Naive thymus-derived CD8-positive, alpha-beta T cell (primary cell): ENCODE results near the gene CDCA5. TPM values are rescaled to one million over a fixed set of nuclear protein-coding genes. Genes with fewer than 3 reads are reported as not detected.

Experiments
- ATAC-seq, 2 donors: fragments of 150-1000 bp; cut with Tn5 transposase in 1 of 2; sonication (Bioruptor Pico), chemical (Tn5 transposase) in 1 of 2; 1 replicate in 1 of 2; 2 replicates in 1 of 2; pipeline ENCODE4 v1.10.0; 2021; ENCODE audit warnings: mild to moderate bottlenecking in 2 of 2, moderate library complexity in 2 of 2
- POLR2A ChIA-PET: fragments of 350-600 bp; sonication (Branson Sonifier 250); formaldehyde crosslinking; loops from one replicate; lab custom pipeline; 2021; ENCODE audit warnings: antibody characterized with exemption; lab: Charles Lee
- DNase-seq, 10 donors: peaks; one replicate each; pipeline versions ENCODE4 v3.0.0 to v3.0.0-alpha.2; 2020 to 2022
- H3K27ac Mint-ChIP-seq, 10 donors: one replicate each; pipeline ENCODE4 v1.8.0; 2020 to 2022; ENCODE audit warnings: mild to moderate bottlenecking in 10 of 10, mixed read lengths in 10 of 10, moderate library complexity in 4 of 10, inconsistent platforms in 1 of 10
- H3K27me3 Mint-ChIP-seq, 5 donors: one replicate each; pipeline ENCODE4 v1.8.0; 2021 to 2022; ENCODE audit warnings: mixed read lengths in 5 of 5
- H3K36me3 Mint-ChIP-seq, 3 donors: one replicate each; pipeline ENCODE4 v1.8.0; 2020 to 2022; ENCODE audit warnings: mixed read lengths in 3 of 3, mild to moderate bottlenecking in 2 of 3, inconsistent platforms in 1 of 3
- H3K4me1 Mint-ChIP-seq, 4 donors: one replicate each; pipeline ENCODE4 v1.8.0; 2021 to 2022; ENCODE audit warnings: mixed read lengths in 4 of 4
- H3K4me3 Mint-ChIP-seq, 10 donors: one replicate each; pipeline ENCODE4 v1.8.0; 2020 to 2022; ENCODE audit warnings: mild to moderate bottlenecking in 10 of 10, mixed read lengths in 10 of 10, moderate library complexity in 6 of 10, inconsistent platforms in 1 of 10
- H3K9me3 Mint-ChIP-seq, 9 donors: one replicate each; pipeline ENCODE4 v1.8.0; 2020 to 2022; ENCODE audit warnings: mixed read lengths in 9 of 9, mild to moderate bottlenecking in 3 of 9, inconsistent platforms in 1 of 9, moderate library complexity in 1 of 9
- polyA plus RNA-seq, 3 donors: library from polyadenylated mRNA; unstranded; fragments of 300-500 nt; fragmentation: Illumina TruSeq; gene quantifications; one replicate each; pipeline ENCODE4 v1.2.3, GENCODE V29; 2021
- total RNA-seq, 8 experiments: library from RNA in 2 of 8; stranded (reverse) in 2 of 8; gene quantifications; one replicate each; pipeline ENCODE4 v1.2.3 and lab custom pipeline; 2021 to 2026

CDCA5 gene
- total and polyA plus RNA-seq, 5 experiments from 2014 or later, result 0.22 to 1.0 (median 0.60) TPM

DNA sequence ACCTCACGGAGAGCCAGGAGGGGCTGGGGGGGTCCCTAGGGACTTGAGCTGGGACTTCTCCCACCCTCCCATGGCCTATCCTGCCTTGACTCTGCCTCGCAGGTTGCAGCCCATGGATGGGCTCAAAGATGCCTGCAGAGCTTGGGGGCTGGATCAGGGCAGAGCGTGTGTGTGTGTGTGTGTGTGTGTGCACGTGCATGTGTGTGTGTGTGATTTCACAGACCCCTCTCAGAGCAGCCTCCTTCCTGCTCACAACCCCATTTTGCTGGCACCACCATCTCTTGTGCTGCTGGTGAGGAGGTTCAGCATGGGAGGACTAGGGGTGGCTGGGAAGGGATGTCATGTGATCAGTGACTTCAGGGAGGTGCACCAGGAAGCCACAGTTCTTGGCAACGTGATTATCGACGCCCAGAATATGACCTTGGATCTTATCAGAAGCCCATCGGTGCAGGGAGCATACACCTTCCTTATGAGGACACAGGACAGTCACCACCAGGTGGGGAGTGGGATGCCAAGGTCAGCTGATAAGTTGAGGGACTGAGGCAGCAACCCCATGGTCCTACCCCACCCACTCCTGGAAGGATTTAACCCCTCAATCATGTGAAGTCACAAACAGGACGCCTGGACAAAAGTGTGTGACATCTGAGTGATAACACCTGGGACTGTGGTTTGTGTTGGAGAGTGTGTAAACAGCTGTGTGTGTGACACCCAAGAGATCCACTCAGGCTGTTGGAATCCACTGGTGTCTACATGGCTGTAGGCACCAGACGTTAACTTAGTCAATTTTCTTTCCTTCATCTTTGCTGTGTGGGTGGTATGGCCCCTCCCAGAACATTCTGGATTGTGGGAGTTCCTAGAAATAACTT lies 23.6 kb downstream of the CDCA5 start:
- Mint-ChIP-seq H3K36me3 (no peaks in the 10 kb centered on the region), H3K27ac (no peak overlapping the region), H3K9me3 (no peaks in the 10 kb centered on the region), H3K4me3 (no peak overlapping the region), H3K27me3 (no peaks in the 10 kb centered on the region), H3K4me1 (peaks cover 0 to 4% (median 1%) of the 10 kb centered on the region in 4 donors)
- no peak for ATAC-seq
- no peak for DNase-seq
- POLR2A ChIA-PET, result interaction anchor here (1.0 kb wide), 1 partner anchor 12 kb away, joined by 3 read pairs; no protein-coding TSS in a partner anchor

GRCh38 chr11:65059523-65059922 lies 24.3 kb downstream of the CDCA5 start:
- DNase-seq (no peak), ATAC-seq (no peak)
- H3K27ac Mint-ChIP-seq, result no peak overlapping the region
- peaks cover 0 to 5% (median 2%) of the 10 kb centered on the region in 4 donors for H3K4me1 Mint-ChIP-seq
- H3K4me3 Mint-ChIP-seq, result no peak overlapping the region
- no peaks in the 10 kb centered on the region for H3K27me3 Mint-ChIP-seq
- POLR2A ChIA-PET, result interaction anchor here (1.0 kb wide), 1 partner anchor 12 kb away, joined by 3 read pairs; no protein-coding TSS in a partner anchor
- no peaks in the 10 kb centered on the region for H3K9me3 Mint-ChIP-seq
- H3K36me3 Mint-ChIP-seq, result no peaks in the 10 kb centered on the region

DNA sequence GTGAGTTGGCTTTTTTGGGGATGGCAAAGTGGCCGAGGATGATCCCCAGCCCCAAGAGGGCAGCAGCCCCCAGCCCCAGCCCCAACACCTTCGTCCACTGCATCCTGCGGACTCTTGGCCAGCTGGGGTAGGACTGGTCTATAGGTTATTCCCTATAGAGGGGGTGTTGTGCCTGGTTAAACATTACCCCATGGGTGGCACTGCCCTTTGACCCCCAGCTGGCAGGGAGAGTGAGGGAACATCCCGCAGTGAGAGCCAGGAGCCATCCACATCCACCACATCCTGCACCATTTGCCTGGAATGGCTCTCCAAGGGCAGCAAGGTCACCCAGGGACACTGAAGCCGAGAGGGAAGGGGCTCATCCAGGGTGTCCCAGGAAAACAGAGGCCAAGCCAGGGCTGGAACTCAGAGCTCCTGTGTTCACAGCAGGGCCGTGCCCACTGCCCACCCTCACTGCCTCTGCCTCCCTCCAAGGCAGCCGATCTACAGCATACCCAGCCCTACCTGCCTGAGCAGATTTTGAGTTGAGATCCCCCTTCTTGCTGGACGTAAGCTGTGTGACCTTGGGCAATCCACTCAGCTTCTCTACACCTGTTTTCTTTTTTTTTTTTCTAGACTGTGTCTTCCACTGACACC lies 25.3 kb downstream of the CDCA5 start, which contains the start of gene NAALADL1:
Gene NAALADL1 (minus strand): TSS at position 135 of the 636 bp plus-strand sequence. CDS start 32 bp downstream, at position 103.
- Mint-ChIP-seq H3K27ac (peak within 1 kb of the TSS in 1 of 10 donors; percentile 56), H3K27me3 (no peaks in the 10 kb centered on the region), H3K9me3 (no peaks in the 10 kb centered on the region), H3K4me3 (no peak within 1 kb of the TSS), H3K4me1 (peaks cover 8 to 15% (median 11%) of the 10 kb centered on the region in 4 donors), H3K36me3 (no peaks in the 10 kb centered on the region)
- POLR2A ChIA-PET, result interaction anchor here (0.6 kb wide), 1 partner anchor 20 kb away, joined by 3 read pairs; no protein-coding TSS in a partner anchor
- ATAC-seq (no peak), DNase-seq (no peak)

GRCh38 chr11:65058012-65058411 lies 25.8 kb downstream of the CDCA5 start:
- DNase-seq, result no peak
- POLR2A ChIA-PET, result interaction anchor here (0.6 kb wide), 1 partner anchor 19 kb away, joined by 3 read pairs; no protein-coding TSS in a partner anchor
- Mint-ChIP-seq H3K9me3 (no peaks in the 10 kb centered on the region), H3K36me3 (no peaks in the 10 kb centered on the region), H3K27ac (no peak overlapping the region), H3K4me3 (no peak overlapping the region), H3K4me1 (peaks cover 9 to 20% (median 14%) of the 10 kb centered on the region in 4 donors), H3K27me3 (no peaks in the 10 kb centered on the region)
- ATAC-seq, result no peak

DNA sequence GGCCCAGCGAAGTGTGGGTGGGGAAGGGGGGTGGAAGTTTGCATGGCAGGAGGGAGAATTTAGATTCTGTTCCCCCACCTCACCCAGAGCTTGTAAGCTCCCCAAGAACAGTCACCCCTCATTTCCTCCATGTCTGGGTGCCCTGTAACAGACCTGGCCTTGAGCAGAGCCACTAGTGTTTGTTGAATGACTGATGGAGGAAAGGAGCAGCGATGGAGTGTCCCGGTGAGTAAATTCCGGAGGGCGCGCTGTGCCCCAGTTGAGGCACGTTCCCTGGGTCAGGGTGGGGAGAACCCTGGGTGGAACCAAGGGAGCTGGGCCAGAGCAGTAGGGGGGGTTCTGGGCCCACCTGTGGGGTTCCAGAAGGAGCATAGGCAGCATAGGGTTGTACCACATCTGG lies 26.3 kb downstream of the CDCA5 start:
- DNase-seq (no peak), ATAC-seq (no peak)
- POLR2A ChIA-PET, result interaction anchor here (0.6 kb wide), 1 partner anchor 19 kb away, joined by 3 read pairs; no protein-coding TSS in a partner anchor
- Mint-ChIP-seq H3K27me3 (no peaks in the 10 kb centered on the region), H3K4me3 (no peak overlapping the region), H3K4me1 (peaks cover 11 to 20% (median 17%) of the 10 kb centered on the region in 4 donors), H3K36me3 (no peaks in the 10 kb centered on the region), H3K27ac (peak overlapping the region in 1 of 10 donors; percentile 56), H3K9me3 (no peaks in the 10 kb centered on the region)

- H3K27me3 Mint-ChIP-seq, result no peaks in the 10 kb centered on the region
- H3K4me1 Mint-ChIP-seq, result peaks cover 11 to 20% (median 16%) of the 10 kb centered on the region in 4 donors
- no peak overlapping the region for H3K4me3 Mint-ChIP-seq
- POLR2A ChIA-PET, result no interaction called here
- H3K36me3 Mint-ChIP-seq, result no peaks in the 10 kb centered on the region
- H3K27ac Mint-ChIP-seq, result no peak overlapping the region
- DNase-seq, result no peak
- H3K9me3 Mint-ChIP-seq, result no peaks in the 10 kb centered on the region
- ATAC-seq, result no peak
Measured at GRCh38 chr11:65056999-65057398, 26.8 kb downstream of the CDCA5 start.

GRCh38 chr11:65055538-65055937 lies 28.3 kb downstream of the CDCA5 start:
- H3K4me3 Mint-ChIP-seq, result no peak overlapping the region
- POLR2A ChIA-PET, result interaction anchor here (0.6 to 0.9 kb wide), 3 partner anchors 16 to 994 kb away, joined by 3 to 4 read pairs (median 3); partner anchors contain the start of gene ARL2
- DNase-seq (no peak), ATAC-seq (no peak)
- H3K4me1 Mint-ChIP-seq, result peaks cover 11 to 20% (median 14%) of the 10 kb centered on the region in 4 donors
- peak overlapping the region in 2 of 10 donors; percentile 15 to 22 for H3K27ac Mint-ChIP-seq
- no peaks in the 10 kb centered on the region for H3K36me3 Mint-ChIP-seq
- H3K9me3 Mint-ChIP-seq, result no peaks in the 10 kb centered on the region
- H3K27me3 Mint-ChIP-seq, result no peaks in the 10 kb centered on the region

- Mint-ChIP-seq H3K9me3 (no peaks in the 10 kb centered on the region), H3K4me3 (peak overlapping the region in 9 of 10 donors; percentile 57 to 86 (median 73)), H3K27me3 (no peaks in the 10 kb centered on the region), H3K36me3 (no peaks in the 10 kb centered on the region), H3K27ac (peak overlapping the region; percentile 56 to 98 (median 84)), H3K4me1 (peaks cover 11 to 20% (median 14%) of the 10 kb centered on the region in 4 donors)
- POLR2A ChIA-PET, result interaction anchor here (0.6 to 1.0 kb wide), 2 partner anchors 8 to 43 kb away, joined by 3 read pairs; no protein-coding TSS in a partner anchor
- peak in 5 of 10 donors; percentile 8 to 36 (median 19) for DNase-seq
- peak; percentile 65 to 83 for ATAC-seq
Measured at GRCh38 chr11:65053827-65054508, 29.9 kb downstream of the CDCA5 start.

- DNase-seq (no peak), ATAC-seq (no peak)
- Mint-ChIP-seq H3K9me3 (no peaks in the 10 kb centered on the region), H3K4me3 (no peak overlapping the region), H3K27ac (no peak overlapping the region), H3K27me3 (no peaks in the 10 kb centered on the region), H3K4me1 (peaks cover 18 to 39% (median 32%) of the 10 kb centered on the region in 4 donors), H3K36me3 (no peaks in the 10 kb centered on the region)
- POLR2A ChIA-PET, result no interaction called here
Measured at GRCh38 chr11:65051398-65051858, 32.4 kb downstream of the CDCA5 start.

DNA sequence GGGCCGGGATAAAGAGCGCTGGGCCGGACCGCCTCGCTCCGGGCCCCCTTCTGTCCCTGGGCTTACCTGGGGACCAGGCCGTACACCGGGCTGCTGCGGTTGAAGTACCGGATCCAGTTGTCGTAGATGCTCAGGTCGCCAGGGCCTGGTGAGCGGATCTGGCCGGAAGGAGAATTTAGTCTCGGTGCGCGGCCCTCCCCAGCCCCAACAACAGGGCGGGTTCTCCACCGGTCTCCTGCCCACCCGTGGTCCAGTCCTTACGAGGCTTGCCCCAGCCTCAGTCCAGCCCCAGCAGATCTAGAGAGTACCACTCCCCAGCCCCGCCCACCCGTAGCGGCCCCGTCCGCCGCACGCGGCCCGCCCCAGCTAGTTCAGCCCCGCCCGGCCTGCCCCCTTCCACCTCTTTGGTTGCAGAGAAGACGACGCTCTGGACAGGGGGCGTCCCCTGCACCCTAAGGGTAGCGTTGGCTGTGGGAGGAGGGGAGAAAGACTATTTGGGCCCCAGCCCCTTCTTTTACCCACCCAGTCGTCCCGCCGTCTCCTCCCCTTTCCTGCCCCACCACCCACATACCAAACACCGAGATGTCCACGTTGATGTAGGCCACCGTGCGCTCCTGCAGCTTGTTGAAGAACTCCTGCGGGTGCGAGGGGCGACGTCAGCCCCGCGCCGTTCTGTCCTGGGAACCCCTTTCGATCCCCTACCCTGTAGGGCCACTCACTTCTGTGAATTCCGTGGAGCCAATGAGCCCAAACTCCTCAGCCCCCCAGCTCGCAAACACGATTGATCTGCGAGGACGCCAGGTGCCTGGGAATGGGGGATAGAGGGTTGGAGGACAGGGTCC lies 36.0 kb downstream of the CDCA5 start:
- H3K4me1 Mint-ChIP-seq, result peaks cover 12 to 36% (median 30%) of the 10 kb centered on the region in 4 donors
- H3K27me3 Mint-ChIP-seq, result no peaks in the 10 kb centered on the region
- DNase-seq (peak in 4 of 10 donors; percentile 16 to 32 (median 20)), ATAC-seq (peak; percentile 63 to 84)
- no peaks in the 10 kb centered on the region for H3K9me3 Mint-ChIP-seq
- peaks cover 0 to 6% (median 3%) of the 10 kb centered on the region in 3 donors for H3K36me3 Mint-ChIP-seq
- peak overlapping the region; percentile 80 to 92 (median 88) for H3K4me3 Mint-ChIP-seq
- POLR2A ChIA-PET, result interaction anchor here (0.6 to 1.2 kb wide), 4 partner anchors 9 to 135 kb away, joined by 3 to 4 read pairs (median 3); no protein-coding TSS in a partner anchor
- peak overlapping the region; percentile 66 to 95 (median 88) for H3K27ac Mint-ChIP-seq

DNA sequence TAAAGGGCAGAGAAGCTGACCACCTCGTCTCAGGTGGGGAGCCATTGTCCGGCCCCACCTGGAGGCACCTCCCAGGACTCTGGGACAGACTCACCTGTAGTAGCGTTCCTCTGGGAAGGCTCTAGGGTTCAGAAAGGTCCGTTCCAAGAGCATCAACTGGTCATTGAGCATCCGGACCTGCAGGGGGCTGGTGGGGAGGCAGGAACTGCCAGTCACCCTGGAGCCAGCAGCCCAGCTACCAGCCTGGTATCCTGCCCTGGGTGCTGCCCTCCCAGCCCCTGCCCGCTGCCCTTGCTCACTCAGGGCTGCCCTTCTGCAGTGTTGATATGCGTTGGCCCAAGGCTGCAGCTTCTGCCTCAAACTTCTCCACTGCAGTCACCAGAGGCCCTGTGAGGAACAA lies 38.1 kb downstream of the CDCA5 start:
- Mint-ChIP-seq H3K4me3 (peak overlapping the region in 2 of 10 donors; percentile 39 to 83), H3K27me3 (no peaks in the 10 kb centered on the region), H3K36me3 (peaks cover 0 to 6% (median 3%) of the 10 kb centered on the region in 3 donors), H3K4me1 (peaks cover 11 to 43% (median 36%) of the 10 kb centered on the region in 4 donors), H3K9me3 (no peaks in the 10 kb centered on the region), H3K27ac (peak overlapping the region in 1 of 10 donors; percentile 65)
- ATAC-seq (no peak), DNase-seq (no peak)
- POLR2A ChIA-PET, result no interaction called here
